GM23338 (cell line): ENCODE measurements around the gene METTL22. TPM values are rescaled to one million over a fixed set of nuclear protein-coding genes. Genes with fewer than 3 reads are reported as not detected.

ENCODE experiments used
- ATAC-seq: fragments of 200-7000 bp; cut with Tn5 transposase; 3 replicates; pipeline ENCODE4 v1.9.1; 2020
- DNase-seq: peaks from one replicate; pipeline ENCODE4 v3.0.0-alpha.2; 2015; ENCODE audit warnings: low spot score
- H2AFZ ChIP-seq: fragments of 200-600 bp; sonication (generic); 2 replicates; pipeline ENCODE4 v1.8.0; 2016; ENCODE audit warnings: antibody characterized with exemption, mild to moderate bottlenecking, moderate library complexity
- H3F3A ChIP-seq: fragments of 200-600 bp; sonication (generic); replicated peaks from 2 replicates; pipeline ENCODE4 v1.8.0; 2017; ENCODE audit warnings: antibody characterized with exemption, mixed run types, low read depth
- H3K27ac ChIP-seq: fragments of 200-600 bp; sonication (generic); 2 replicates; pipeline ENCODE4 v1.6.1; 2016; ENCODE audit warnings: low read depth
- H3K27me3 ChIP-seq: fragments of 200-600 bp; sonication (generic); 2 replicates; pipeline ENCODE4 v1.8.0; 2016; ENCODE audit warnings: mild to moderate bottlenecking, mixed run types, moderate library complexity; ENCODE audit not compliant: insufficient read depth
- H3K36me3 ChIP-seq: fragments of 200-600 bp; sonication (generic); 2 replicates; pipeline ENCODE4 v1.8.0; 2016; ENCODE audit warnings: mild to moderate bottlenecking; ENCODE audit not compliant: insufficient read depth
- H3K4me1 ChIP-seq: fragments of 200-600 bp; sonication (generic); 2 replicates; pipeline ENCODE4 v1.8.0; 2016; ENCODE audit warnings: mild to moderate bottlenecking, moderate library complexity; ENCODE audit not compliant: insufficient read depth
- H3K4me2 ChIP-seq: fragments of 200-600 bp; sonication (generic); 2 replicates; pipeline ENCODE4 v1.7.1; 2017; ENCODE audit warnings: mixed run types
- H3K4me3 ChIP-seq: fragments of 200-600 bp; sonication (generic); 2 replicates; pipeline ENCODE4 v1.6.1; 2016; ENCODE audit warnings: mixed run types
- H3K79me2 ChIP-seq: fragments of 200-600 bp; sonication (generic); replicated peaks from 2 replicates; pipeline ENCODE4 v1.8.0; 2017; ENCODE audit warnings: mild to moderate bottlenecking; ENCODE audit not compliant: insufficient read depth
- H3K9me2 ChIP-seq: fragments of 200-600 bp; sonication (generic); 2 replicates; pipeline ENCODE4 v1.8.0; 2017; ENCODE audit not compliant: insufficient read depth
- H4K20me1 ChIP-seq: fragments of 200-600 bp; sonication (generic); replicated peaks from 2 replicates; pipeline ENCODE4 v1.8.0; 2017; ENCODE audit warnings: mild to moderate bottlenecking; ENCODE audit not compliant: insufficient read depth
- H3K27ac Mint-ChIP-seq: 2 replicates; pipeline ENCODE4 v1.8.0; 2020; ENCODE audit warnings: inconsistent platforms, mild to moderate bottlenecking, moderate library complexity, mixed read lengths
- H3K27me3 Mint-ChIP-seq: 3 replicates; pipeline ENCODE4 v1.8.0; 2022; ENCODE audit warnings: low read depth, mild to moderate bottlenecking, moderate library complexity, mixed read lengths, inconsistent platforms; ENCODE audit not compliant: insufficient read depth, poor library complexity
- H3K36me3 Mint-ChIP-seq: 3 replicates; pipeline ENCODE4 v1.8.0; 2021; ENCODE audit warnings: low read depth, mild to moderate bottlenecking, inconsistent platforms, moderate library complexity, mixed read lengths
- H3K4me1 Mint-ChIP-seq: 3 replicates; pipeline ENCODE4 v1.8.0; 2020; ENCODE audit warnings: mild to moderate bottlenecking, inconsistent platforms, mixed read lengths
- H3K4me3 Mint-ChIP-seq: 3 replicates; pipeline ENCODE4 v1.8.0; 2021; ENCODE audit warnings: moderate library complexity, mild to moderate bottlenecking, inconsistent platforms, mixed read lengths
- H3K9me3 Mint-ChIP-seq: 3 replicates; pipeline ENCODE4 v1.8.0; 2020; ENCODE audit warnings: moderate library complexity, mild to moderate bottlenecking, inconsistent platforms, mixed read lengths
- CREB1 ChIP-seq: fragments of 250-450 bp; sonication (Bioruptor Pico); IDR thresholded peaks from 2 replicates; pipeline ENCODE4 v1.5.0; 2020; ENCODE audit warnings: low read depth, mild to moderate bottlenecking, moderate library complexity
- ETS1 ChIP-seq: IDR thresholded peaks from 2 replicates; pipeline ENCODE4 v1.6.1; 2016; ENCODE audit warnings: antibody characterized with exemption
- EZH2phosphoT487 ChIP-seq: fragments of 200-600 bp; sonication (generic); IDR thresholded peaks from one replicate; pipeline ENCODE4 v1.8.1; 2018; ENCODE audit warnings: antibody characterized with exemption; ENCODE audit not compliant: unreplicated experiment
- JUNB ChIP-seq: IDR thresholded peaks from one replicate; pipeline ENCODE4 v1.6.1; 2016; ENCODE audit warnings: antibody characterized with exemption; ENCODE audit not compliant: unreplicated experiment
- REST ChIP-seq: IDR thresholded peaks from one replicate; pipeline ENCODE4 v1.6.1; 2018; ENCODE audit warnings: antibody characterized with exemption; ENCODE audit not compliant: unreplicated experiment
- ZNF331 ChIP-seq: fragments of 250-450 bp; sonication (Bioruptor Pico); IDR thresholded peaks from 2 replicates; pipeline ENCODE4 v1.5.0; 2020; ENCODE audit warnings: low read depth, mild to moderate bottlenecking, moderate library complexity
- ZNF462 ChIP-seq: fragments of 250-450 bp; sonication (Bioruptor Pico); IDR thresholded peaks from 2 replicates; pipeline ENCODE4 v1.5.0; 2020; ENCODE audit warnings: mild to moderate bottlenecking, moderate library complexity
- polyA plus RNA-seq: library from polyadenylated mRNA; unstranded; fragments of >200 nt; fragmentation: Nextera tagmentation; extraction: Ambion mirVana; gene quantifications from 2 replicates; pipeline ENCODE4 v1.2.1, GENCODE V29; 2016
- total RNA-seq: library from RNA; depleted of rRNA; stranded (reverse); fragments of >200 nt; shearing (Covaris generic); gene quantifications from 2 replicates; pipeline ENCODE4 v1.2.3, GENCODE V29; 2014

Gene METTL22
- total and polyA plus RNA-seq, 2 experiments from 2014 or later, result 51.4 to 51.8 TPM

- TF ChIP-seq ZNF462 (CRISPR knock-in tag), result no peak
- no peak for TF ChIP-seq CREB1 (CRISPR knock-in tag)
- no peak for TF ChIP-seq REST
Measured at GRCh38 chr16:8600144-8600775, 21.2 kb upstream of the METTL22 start (continued).

GRCh38 chr16:8605554-8605953, 15.9 kb upstream of the METTL22 start:
- Mint-ChIP-seq H3K4me1 (peaks cover 13% of the 10 kb centered on the region; the same call in 2 of the 3 replicates), H3K27ac (no peak overlapping the region), H3K4me3 (no peak overlapping the region), H3K9me3 (peaks cover 11% of the 10 kb centered on the region), H3K27me3 (no peaks in the 10 kb centered on the region), H3K36me3 (no peaks in the 10 kb centered on the region; the same call in 1 of the 3 replicates)
- no peak overlapping the region for H3K4me2 ChIP-seq
- no peaks in the 10 kb centered on the region for H3F3A ChIP-seq
- no peak overlapping the region for H3K4me3 ChIP-seq
- no peaks in the 10 kb centered on the region for H3K36me3 ChIP-seq
- no peak overlapping the region for H2AFZ ChIP-seq
- TF ChIP-seq EZH2phosphoT487, result no peak
- TF ChIP-seq ETS1, result no peak
- TF ChIP-seq JUNB, result no peak
- no peak for TF ChIP-seq ZNF331 (CRISPR knock-in tag)
- no peaks in the 10 kb centered on the region for H3K9me2 ChIP-seq
- no peaks in the 10 kb centered on the region for H3K79me2 ChIP-seq
- ATAC-seq (no peak), DNase-seq (no peak)
- H3K27ac ChIP-seq, result no peak overlapping the region
- no peaks in the 10 kb centered on the region for H3K27me3 ChIP-seq
- H3K4me1 ChIP-seq, result peaks cover 13% of the 10 kb centered on the region
- no peaks in the 10 kb centered on the region for H4K20me1 ChIP-seq
